D721Med (cell line): ENCODE measurements around the gene PPM1H.

Source experiments
- DNase-seq: peaks from one replicate; pipeline ENCODE4 v3.0.0; 2011; ENCODE audit warnings: low spot score; ENCODE audit not compliant: insufficient read length
- FAIRE-seq: peaks from 2 replicates; lab custom pipeline; 2011; peaks lifted over from hg19 to GRCh38; lab: Jason Lieb, UNC
- CTCF ChIP-seq: IDR thresholded peaks from 2 replicates; pipeline ENCODE4 v1.5.1; 2012; ENCODE audit warnings: mild to moderate bottlenecking, control low read depth; ENCODE audit not compliant: insufficient read depth; ENCODE audit errors: missing control alignments

Gene PPM1H

DNA sequence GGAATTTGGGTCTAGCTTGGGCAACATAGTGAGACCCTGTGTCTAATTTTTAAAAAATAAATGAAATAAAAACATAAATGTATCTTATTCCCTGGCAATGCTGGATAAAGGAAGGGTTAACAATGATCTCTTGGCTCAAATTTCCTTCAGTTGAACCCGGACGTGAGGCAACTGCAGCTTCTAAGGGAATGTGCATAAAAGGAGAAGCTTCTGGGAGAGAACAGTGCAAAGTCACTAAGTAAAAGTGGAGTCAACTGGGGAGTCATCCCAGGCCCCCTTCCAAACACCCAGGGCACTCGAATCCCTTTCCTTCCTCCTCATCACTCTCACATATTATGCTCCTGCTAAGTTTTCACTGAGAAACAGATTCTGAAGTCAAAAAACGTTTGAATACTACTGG is 147.3 kb downstream of the PPM1H start:
- FAIRE-seq (no peak), DNase-seq (no peak)
- TF ChIP-seq CTCF: no peak

- TF ChIP-seq CTCF: no peak
- FAIRE-seq: no peak
- no peak for DNase-seq
Observed at GRCh38 chr12:62787023-62787422, 147.9 kb downstream of the PPM1H start.

GRCh38 chr12:62785941-62786559 is 148.9 kb downstream of the PPM1H start:
- DNase-seq (no peak), FAIRE-seq (no peak)
- no peak for TF ChIP-seq CTCF

DNA sequence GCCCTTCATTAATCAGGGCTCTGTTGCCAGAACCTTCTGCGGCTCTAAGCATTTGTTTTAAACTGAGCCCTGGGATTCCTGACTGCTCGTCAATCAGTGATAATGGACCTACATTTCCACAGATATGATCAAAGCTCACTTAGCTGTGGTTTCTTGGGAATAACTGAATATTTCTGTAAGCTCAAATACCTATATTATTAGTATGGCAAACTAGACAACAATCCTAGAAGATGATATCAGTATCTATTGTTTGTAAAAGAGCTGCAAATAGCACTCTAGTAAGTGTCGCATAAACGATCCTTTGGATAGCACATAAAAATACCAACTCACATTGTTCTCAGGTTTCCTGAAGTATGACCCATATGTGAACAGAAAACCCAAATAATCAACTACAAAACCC is 150.4 kb downstream of the PPM1H start:
- TF ChIP-seq CTCF: no peak
- FAIRE-seq (no peak), DNase-seq (no peak)

GRCh38 chr12:62783881-62784280 is 151.1 kb downstream of the PPM1H start:
- no peak for FAIRE-seq
- DNase-seq: no peak
- no peak for TF ChIP-seq CTCF

DNA sequence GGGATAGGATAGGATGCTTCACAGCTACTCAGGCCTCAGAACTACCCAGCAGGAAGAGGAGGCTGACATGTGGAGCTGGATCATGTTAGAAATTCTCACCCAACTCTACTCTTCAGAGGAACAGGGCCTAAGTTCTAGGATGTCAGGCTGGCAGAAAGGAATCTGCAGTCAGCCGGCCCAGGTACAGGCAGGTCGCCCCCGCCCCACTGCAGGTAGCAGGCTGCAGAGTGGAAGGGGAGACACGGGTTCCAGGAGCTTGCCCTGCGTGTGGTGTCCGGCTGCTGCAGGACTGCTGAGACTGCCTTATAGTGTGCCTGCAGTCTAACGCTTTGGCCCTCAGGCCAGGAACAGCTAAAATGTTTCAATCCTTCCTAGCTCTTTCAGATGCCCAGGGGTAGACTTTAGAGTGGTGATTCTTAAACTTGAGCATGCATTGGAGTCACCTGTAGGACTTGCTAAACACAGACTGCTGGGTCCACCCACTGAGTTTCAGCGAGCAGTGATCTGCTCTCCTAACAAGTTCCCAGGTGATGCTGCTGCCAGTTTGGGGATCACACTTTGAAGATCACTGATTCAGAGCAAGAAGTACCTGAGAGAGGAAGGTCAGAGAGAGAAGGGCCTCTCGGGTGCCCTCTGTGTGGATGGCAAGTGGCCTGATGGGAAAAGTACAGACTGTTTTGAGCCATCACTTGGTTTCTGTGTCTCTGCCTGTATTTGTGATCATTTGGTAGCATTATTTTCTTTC is 153.6 kb downstream of the PPM1H start:
- DNase-seq: no peak
- FAIRE-seq: no peak
- no peak for TF ChIP-seq CTCF

DNA sequence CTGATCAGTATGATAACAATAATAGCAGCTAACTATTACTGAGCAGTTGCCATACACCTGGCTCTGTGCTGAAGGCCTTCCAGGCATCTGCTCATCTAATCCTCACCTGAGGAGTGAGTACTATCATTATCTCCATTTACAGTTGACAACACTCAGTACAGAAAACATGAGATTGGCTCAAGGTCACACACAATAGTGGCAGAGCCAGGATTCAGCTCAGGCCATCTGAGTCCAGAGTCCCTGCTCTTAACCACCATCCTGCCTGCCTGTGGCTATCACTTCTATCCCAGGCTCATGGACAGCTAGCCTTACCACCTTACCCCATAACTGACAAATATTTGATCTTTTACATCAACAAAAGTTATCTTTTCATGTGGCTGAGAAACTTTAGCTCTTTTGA is 155.5 kb downstream of the PPM1H start:
- DNase-seq (no peak), FAIRE-seq (no peak)
- TF ChIP-seq CTCF: no peak
